NCI-H2107 treated with DMSO at 0.1 percent for 48 hours (cell line): ENCODE measurements around the gene COBLL1.
"Not testable (repeated sequence)": the region's sequence is repeated elsewhere in the genome, so short reads cannot be mapped to it uniquely, and the experiment has no call there.

Experiments used
- DNase-seq: peaks from one replicate; lab custom pipeline; 2025; ENCODE audit not compliant: unreplicated experiment; lab: John Stamatoyannopoulos, UW

COBLL1 gene

GRCh38 chr2:164859906-164860693, 18.5 kb upstream of the COBLL1 start:
- DNase-seq, result not testable (repeated sequence)

DNA sequence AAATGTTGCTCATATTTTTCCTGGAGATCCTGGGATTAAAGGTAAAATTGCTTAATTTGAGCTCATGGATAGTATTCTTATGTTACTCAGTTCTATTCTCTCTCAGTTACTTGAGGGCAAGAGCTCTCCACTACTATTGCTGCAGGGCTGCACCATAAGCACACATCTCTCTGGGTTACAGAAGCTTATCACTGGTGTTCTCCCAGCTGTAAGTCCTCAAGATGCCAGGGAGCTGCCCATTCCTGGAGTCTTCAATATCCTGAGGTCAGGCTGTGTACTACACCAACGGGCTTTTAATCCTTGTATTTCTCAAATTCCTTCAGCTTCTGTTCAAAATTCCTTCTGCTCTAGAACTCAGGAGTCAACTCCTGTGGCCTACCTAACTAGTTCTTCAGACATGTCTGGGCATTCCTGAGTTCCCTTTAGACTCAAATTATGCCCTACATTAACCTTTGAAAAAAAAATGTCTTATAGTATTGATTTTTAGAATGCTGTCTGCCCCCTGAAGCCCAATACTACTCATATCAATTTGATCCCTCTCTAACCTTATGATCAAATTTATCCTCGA, 17.7 kb upstream of the COBLL1 start:
- DNase-seq, result no peak

DNA sequence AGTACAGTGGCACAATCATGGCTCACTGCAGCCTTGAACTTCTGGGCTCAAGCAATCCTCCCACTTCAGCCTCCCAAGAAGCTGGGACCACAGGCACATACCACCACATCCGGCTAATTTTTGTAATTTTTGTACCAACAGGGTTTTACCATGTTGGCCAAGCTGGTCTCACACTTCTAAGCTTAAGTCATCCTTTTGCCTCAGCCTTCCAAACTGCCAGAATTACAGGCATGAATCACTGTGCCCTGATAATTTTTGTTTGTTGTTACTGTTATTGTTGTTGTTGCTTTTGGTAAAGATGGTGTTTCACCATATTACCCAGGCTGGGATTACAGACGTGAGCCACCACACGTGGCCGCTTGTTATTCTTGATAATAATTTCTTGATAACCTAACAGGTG, 10.5 kb upstream of the COBLL1 start:
- no peak for DNase-seq

- no peak for DNase-seq
Measured at GRCh38 chr2:164850235-164850634, 8.6 kb upstream of the COBLL1 start.

DNA sequence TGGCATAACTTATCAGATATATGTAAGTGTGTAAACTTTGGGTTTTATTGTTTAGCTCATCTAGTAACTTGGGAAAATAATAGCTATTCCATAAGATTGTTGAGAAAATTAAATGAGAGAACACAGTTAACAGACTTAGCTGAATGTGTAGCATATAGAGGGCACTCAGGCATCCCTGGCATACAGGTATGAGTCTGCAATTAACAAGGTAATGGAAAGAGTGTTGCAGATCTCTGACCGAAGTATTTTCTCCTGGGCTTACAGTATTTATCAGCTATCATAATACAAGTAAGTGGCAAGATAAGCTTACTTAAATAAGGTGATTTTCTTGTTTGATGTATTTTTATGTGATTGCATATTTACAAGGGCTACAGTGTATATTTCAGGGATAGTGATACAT, 7.9 kb upstream of the COBLL1 start:
- no peak for DNase-seq

DNA sequence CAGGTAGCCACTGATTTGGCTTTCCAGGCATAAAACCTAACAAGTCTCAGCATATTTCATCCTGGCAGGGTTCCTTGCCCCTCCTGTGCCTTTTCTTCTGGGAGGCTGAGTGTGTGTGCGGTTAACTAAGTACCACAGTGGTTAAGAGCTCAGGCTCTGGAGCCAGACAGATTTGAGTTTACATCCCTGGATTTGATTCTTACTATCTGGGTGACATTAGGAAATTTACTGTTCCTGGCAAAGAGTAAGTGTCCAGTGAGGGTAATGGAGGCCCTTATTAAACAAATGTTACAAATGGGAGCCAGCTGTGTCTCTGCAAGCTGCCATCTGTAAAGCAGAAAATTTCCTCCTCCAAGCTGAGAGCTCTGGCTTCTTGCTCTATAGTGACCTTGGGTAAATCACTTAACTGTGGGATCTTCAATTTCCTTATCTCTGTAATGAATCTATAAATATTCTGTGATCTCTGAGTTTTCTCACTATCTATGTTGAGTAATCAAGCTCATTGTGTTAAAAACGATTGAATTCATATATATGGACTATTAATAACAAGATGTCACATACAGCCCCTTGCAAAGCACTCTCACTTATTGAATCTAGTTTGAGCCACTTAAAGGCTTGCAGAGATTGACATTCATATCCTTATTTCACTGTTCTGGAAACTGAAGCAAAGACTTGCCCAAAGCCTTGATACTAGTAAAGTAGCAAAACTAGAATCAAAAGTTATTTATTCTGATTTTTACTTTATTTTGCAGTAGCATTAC, 6.5 kb upstream of the COBLL1 start:
- DNase-seq, result no peak

DNA sequence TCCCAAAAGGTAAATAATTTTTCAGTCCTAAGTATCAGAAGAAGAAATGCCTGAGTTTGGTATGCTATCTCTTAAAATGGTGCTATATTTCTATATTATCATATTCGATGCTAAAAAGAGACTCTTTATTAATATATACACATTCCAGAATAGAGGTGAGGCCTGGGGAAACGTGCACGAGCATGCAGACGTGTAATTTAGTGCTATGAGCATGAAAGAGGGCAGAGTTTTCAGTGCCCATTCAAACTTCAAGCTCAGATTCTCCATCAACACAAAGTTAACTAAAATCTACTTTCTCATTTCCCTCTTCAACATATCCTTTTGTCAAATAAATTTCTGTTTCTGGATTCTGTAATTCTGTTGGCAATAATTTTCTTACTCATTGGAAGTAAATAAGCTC, 5.7 kb upstream of the COBLL1 start:
- no peak for DNase-seq

- no peak for DNase-seq
Measured at GRCh38 chr2:164846276-164846675, 4.7 kb upstream of the COBLL1 start.

DNA sequence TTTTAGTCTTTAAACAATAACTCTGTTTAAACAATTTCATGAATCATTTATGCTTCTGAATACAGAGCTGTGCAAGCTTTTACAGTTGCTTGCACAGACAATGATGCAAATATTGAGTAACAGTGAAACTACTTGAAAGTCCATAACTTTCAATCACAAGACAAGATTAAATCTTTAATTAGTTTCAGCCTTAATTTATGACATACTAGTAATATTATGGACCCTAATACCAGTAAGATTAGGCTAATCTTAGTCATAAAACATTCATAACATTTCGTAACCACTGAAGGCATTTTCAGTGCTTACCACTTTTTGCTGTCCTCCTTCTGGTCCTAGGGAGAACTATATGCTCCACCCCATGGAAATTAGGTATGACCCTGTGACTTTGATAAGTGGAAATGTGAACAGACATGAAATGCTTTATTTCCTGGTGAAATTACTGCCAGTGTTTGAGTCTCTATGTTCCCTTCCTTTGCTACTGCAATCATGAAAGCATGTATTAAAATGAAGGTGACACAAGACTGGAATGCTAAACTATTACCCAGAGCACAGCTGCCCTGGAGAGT, 1.8 kb upstream of the COBLL1 start:
- DNase-seq, result no peak

DNA sequence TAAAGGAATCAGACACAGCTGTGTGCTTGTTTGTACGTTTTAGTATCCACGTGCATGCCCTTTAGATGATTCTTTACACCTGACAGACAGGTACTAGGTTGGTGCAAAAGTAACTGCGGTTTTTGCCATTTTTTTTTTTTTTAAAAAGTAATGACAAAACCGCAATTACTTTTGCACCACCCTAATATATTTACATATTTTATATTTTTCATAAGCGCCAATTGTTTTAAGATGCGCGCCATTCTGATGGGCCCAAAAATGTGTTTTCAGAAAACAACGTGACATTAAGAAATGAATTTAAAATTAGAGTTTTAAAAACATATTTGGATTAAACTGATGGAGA, 972 bp upstream of the COBLL1 start:
- no peak for DNase-seq

DNA sequence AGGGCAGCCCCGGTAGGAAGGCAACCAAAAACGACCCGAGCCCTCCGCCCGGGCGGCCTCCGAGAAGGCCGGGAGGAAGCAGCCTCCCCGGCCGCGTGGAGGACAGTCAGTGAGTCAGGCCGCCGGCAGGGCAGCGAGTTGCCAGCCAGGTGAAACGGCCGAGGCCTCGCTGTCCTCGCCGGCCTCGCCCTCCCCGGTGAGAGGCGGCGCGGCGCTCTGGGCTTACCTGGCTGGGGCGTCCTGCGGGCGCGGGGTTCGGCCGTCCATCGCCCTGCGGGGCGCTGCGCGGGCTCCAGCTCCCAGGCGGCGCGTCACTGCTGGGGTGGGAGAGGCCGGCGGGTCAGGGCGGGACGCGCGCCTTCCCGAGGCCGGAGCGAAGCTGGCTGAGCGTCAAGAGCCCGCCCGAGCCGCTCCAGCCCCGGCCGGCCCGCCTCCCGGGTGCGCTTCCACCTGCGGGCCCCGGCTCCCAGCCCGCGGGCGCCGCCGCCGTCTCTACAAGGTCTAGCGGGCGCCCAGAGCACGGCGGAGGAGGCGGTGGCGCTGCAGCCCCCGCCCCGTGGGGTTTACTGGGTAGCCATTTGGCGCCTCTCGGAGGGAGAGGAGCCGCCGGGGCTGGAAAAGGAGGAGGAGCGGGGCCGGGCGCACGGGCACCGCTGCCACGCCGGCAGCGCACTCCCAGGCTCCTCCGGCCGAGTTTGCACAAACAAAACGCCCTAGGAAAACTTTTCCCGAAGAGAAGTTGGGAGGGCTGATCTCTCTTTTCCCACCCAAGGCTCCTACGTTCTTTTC, 499 bp downstream of the COBLL1 start:
- DNase-seq, result peak; percentile 22

DNA sequence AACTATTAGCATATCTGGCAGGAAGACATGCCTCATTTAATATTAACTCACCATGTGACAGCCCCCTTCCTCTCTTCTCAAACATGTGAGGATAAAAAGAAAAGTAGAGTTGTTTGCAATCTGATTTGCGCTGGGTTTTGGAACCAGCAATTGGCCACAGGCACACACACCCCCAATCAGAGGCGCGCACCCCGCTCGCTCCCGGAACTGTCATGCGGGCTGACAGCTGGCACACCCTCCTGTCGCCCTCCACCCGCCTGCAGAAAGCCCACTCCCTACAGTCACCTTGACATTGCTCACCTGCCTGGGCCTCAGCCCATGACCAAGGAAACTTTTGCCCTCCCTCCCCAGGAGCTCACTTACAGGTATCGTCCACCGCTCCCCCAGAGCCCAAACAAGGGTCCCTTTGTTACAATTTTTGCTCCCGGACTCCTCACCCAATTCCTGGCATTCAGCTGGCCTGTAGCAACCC, 1.1 kb downstream of the COBLL1 start:
- DNase-seq, result peak; percentile 34

GRCh38 chr2:164839914-164840457, 1.6 kb downstream of the COBLL1 start:
- DNase-seq, result no peak

- DNase-seq, result no peak
Measured at GRCh38 chr2:164837807-164838206, 3.8 kb downstream of the COBLL1 start.

- DNase-seq, result no peak
Measured at GRCh38 chr2:164836907-164837306, 4.7 kb downstream of the COBLL1 start.

DNA sequence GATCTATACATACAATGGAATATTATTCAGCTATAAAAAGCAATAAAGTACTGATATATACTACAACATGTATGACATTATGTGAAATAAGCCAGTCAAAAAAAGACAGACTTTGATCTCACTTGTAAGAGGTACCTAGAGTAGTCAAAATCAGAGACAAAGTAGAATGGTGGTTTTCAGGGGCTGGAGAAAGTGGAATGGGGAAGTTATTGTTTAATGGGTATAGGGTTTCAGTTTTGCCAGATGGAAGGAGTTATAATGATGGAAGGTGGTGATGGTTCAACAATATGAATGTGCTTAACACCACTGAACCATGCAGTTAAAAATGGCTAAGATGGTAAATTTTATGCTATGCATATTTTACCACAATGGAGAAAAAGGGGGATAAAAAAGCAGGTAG, 6.3 kb downstream of the COBLL1 start:
- no peak for DNase-seq

DNA sequence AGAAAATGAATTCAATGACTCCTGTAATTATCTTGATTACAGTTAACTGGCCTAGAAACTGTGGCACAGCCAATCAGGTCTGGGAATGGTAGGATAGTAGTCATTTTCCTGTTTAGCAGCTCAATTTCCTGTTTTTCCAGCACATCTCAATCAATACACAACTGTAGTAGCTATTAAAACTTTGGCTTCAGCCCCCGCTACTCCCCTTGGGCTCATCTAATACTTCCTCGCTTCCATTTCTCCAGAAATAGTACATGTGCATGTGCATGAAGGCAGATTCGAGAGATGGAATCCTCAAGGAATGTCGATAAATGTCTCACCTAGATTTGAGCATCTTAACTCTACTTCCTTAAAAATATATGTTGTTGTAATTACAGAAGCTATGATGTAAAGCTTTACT, 9.7 kb downstream of the COBLL1 start:
- DNase-seq, result no peak

- no peak for DNase-seq
Measured at GRCh38 chr2:164831180-164831579, 10.4 kb downstream of the COBLL1 start.

DNA sequence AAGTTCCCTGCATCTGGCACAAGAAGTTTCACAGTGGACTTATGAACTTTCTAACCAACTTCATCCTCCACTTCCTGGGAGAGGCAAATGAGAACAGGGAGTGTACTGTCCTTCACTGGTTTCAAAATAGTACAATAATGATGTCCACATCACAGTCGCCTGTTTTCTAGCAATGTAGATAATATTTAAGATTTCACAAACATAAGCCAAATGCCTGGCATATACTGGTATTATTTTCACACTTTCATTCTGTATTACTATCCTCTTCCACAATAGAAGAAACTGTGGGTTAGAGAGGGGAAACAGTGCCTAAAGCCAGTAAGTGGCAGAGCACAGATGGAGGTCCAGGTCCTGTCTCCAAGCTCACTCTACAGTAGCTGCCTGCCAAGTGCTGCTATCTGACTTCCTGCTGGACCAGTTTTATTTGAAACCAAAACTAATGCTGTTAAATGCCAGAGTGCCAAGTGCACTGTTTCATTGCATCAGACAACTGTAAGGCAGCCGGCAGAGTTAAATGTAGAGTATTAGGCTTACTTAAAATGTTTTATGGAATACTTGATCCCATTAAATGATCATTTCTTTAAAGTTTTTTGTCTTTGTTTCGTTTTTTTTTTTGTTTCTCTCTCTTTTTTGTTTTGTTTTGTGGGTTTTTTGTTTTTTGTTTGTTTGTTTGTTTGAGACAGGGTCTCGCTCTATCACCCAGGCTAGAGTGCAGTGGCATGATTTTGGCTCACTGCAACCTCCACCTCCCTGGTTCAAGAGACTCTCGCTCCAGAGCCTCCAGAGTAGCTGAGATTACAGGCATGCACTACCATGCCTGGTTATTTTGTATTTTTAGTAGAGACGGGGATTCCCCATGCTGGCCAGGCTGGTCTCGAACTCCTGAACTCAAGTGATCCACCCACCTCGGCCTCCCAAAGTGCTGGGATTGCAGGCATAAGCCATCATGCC, 15.1 kb downstream of the COBLL1 start:
- DNase-seq, result peak; percentile 31

DNA sequence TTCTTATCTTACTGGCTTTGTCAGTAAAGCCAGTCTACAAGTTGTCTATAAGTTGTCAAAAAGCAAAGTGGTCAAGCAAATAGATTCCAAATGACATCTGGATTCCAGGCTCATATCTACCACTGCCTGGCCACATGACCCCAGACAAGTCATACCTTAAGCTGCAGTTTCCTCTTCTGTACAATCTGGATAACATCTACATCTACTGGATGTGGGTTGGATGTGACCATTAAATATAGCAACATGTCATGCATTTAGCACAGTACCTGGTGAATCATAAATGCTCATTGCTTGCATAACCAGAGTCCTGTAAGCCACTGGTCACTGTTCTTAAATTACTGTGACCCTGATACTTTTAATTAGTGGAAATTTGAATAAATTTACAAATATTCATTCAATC, 16.8 kb downstream of the COBLL1 start:
- DNase-seq, result no peak
